Tibial nerve (tissue), 3 donors: ENCODE data around the gene TAMM41.
"Not testable (repeated sequence)": the region's sequence is repeated elsewhere in the genome, so short reads cannot be mapped to it uniquely, and the experiment has no call there.

Experiments used
- CTCF ChIP-seq, 5 experiments: fragments of 200-600 bp in 3 of 5; fragments of 450-650 bp in 2 of 5; sonication (generic) in 3 of 5; IDR thresholded peaks; one replicate each; pipeline ENCODE4 v1.5.1; 2016 to 2019; ENCODE audit warnings: antibody characterized with exemption in 5 of 5, mild to moderate bottlenecking in 3 of 5, moderate library complexity in 2 of 5
- POLR2A ChIP-seq, 2 donors: fragments of 450-650 bp; IDR thresholded peaks; one replicate each; pipeline ENCODE4 v1.6.1; 2017; ENCODE audit warnings: antibody characterized with exemption in 2 of 2, mild to moderate bottlenecking in 2 of 2, moderate library complexity in 2 of 2

- not testable (repeated sequence) for TF ChIP-seq CTCF, POLR2A (IDR thresholded peaks at IDR 0.05)
Observed at GRCh38 chr3:11862145-11862544, 15.5 kb upstream of the TAMM41 start.
